GM23338 (cell line): Measurements from ENCODE around the gene RDH5. TPM values are rescaled to one million over a fixed set of nuclear protein-coding genes. Genes with fewer than 3 reads are reported as not detected.

Source experiments
- ATAC-seq: fragments of 200-7000 bp; cut with Tn5 transposase; 3 replicates; pipeline ENCODE4 v1.9.1; 2020
- DNase-seq: peaks from one replicate; pipeline ENCODE4 v3.0.0-alpha.2; 2015; ENCODE audit warnings: low spot score
- H2AFZ ChIP-seq: fragments of 200-600 bp; sonication (generic); 2 replicates; pipeline ENCODE4 v1.8.0; 2016; ENCODE audit warnings: antibody characterized with exemption, mild to moderate bottlenecking, moderate library complexity
- H3F3A ChIP-seq: fragments of 200-600 bp; sonication (generic); replicated peaks from 2 replicates; pipeline ENCODE4 v1.8.0; 2017; ENCODE audit warnings: antibody characterized with exemption, mixed run types, low read depth
- H3K27ac ChIP-seq: fragments of 200-600 bp; sonication (generic); 2 replicates; pipeline ENCODE4 v1.6.1; 2016; ENCODE audit warnings: low read depth
- H3K27me3 ChIP-seq: fragments of 200-600 bp; sonication (generic); 2 replicates; pipeline ENCODE4 v1.8.0; 2016; ENCODE audit warnings: mild to moderate bottlenecking, mixed run types, moderate library complexity; ENCODE audit not compliant: insufficient read depth
- H3K36me3 ChIP-seq: fragments of 200-600 bp; sonication (generic); 2 replicates; pipeline ENCODE4 v1.8.0; 2016; ENCODE audit warnings: mild to moderate bottlenecking; ENCODE audit not compliant: insufficient read depth
- H3K4me1 ChIP-seq: fragments of 200-600 bp; sonication (generic); 2 replicates; pipeline ENCODE4 v1.8.0; 2016; ENCODE audit warnings: mild to moderate bottlenecking, moderate library complexity; ENCODE audit not compliant: insufficient read depth
- H3K4me2 ChIP-seq: fragments of 200-600 bp; sonication (generic); 2 replicates; pipeline ENCODE4 v1.7.1; 2017; ENCODE audit warnings: mixed run types
- H3K4me3 ChIP-seq: fragments of 200-600 bp; sonication (generic); 2 replicates; pipeline ENCODE4 v1.6.1; 2016; ENCODE audit warnings: mixed run types
- H3K79me2 ChIP-seq: fragments of 200-600 bp; sonication (generic); replicated peaks from 2 replicates; pipeline ENCODE4 v1.8.0; 2017; ENCODE audit warnings: mild to moderate bottlenecking; ENCODE audit not compliant: insufficient read depth
- H3K9me2 ChIP-seq: fragments of 200-600 bp; sonication (generic); 2 replicates; pipeline ENCODE4 v1.8.0; 2017; ENCODE audit not compliant: insufficient read depth
- H4K20me1 ChIP-seq: fragments of 200-600 bp; sonication (generic); replicated peaks from 2 replicates; pipeline ENCODE4 v1.8.0; 2017; ENCODE audit warnings: mild to moderate bottlenecking; ENCODE audit not compliant: insufficient read depth
- H3K27ac Mint-ChIP-seq: 2 replicates; pipeline ENCODE4 v1.8.0; 2020; ENCODE audit warnings: inconsistent platforms, mild to moderate bottlenecking, moderate library complexity, mixed read lengths
- H3K27me3 Mint-ChIP-seq: 3 replicates; pipeline ENCODE4 v1.8.0; 2022; ENCODE audit warnings: low read depth, mild to moderate bottlenecking, moderate library complexity, mixed read lengths, inconsistent platforms; ENCODE audit not compliant: insufficient read depth, poor library complexity
- H3K36me3 Mint-ChIP-seq: 3 replicates; pipeline ENCODE4 v1.8.0; 2021; ENCODE audit warnings: low read depth, mild to moderate bottlenecking, inconsistent platforms, moderate library complexity, mixed read lengths
- H3K4me1 Mint-ChIP-seq: 3 replicates; pipeline ENCODE4 v1.8.0; 2020; ENCODE audit warnings: mild to moderate bottlenecking, inconsistent platforms, mixed read lengths
- H3K4me3 Mint-ChIP-seq: 3 replicates; pipeline ENCODE4 v1.8.0; 2021; ENCODE audit warnings: moderate library complexity, mild to moderate bottlenecking, inconsistent platforms, mixed read lengths
- H3K9me3 Mint-ChIP-seq: 3 replicates; pipeline ENCODE4 v1.8.0; 2020; ENCODE audit warnings: moderate library complexity, mild to moderate bottlenecking, inconsistent platforms, mixed read lengths
- CREB1 ChIP-seq: fragments of 250-450 bp; sonication (Bioruptor Pico); IDR thresholded peaks from 2 replicates; pipeline ENCODE4 v1.5.0; 2020; ENCODE audit warnings: low read depth, mild to moderate bottlenecking, moderate library complexity
- CTCF ChIP-seq, 2 experiments: fragments of 200-600 bp in 1 of 2; sonication (generic) in 1 of 2; conservative IDR thresholded peaks; 2 replicates each; pipeline versions ENCODE4 v1.5.1 to v1.6.1; 2016 to 2017; ENCODE audit warnings: antibody characterized with exemption in 2 of 2, low read depth in 2 of 2, mild to moderate bottlenecking in 2 of 2, moderate library complexity in 1 of 2
- ETS1 ChIP-seq: IDR thresholded peaks from 2 replicates; pipeline ENCODE4 v1.6.1; 2016; ENCODE audit warnings: antibody characterized with exemption
- EZH2phosphoT487 ChIP-seq: fragments of 200-600 bp; sonication (generic); IDR thresholded peaks from one replicate; pipeline ENCODE4 v1.8.1; 2018; ENCODE audit warnings: antibody characterized with exemption; ENCODE audit not compliant: unreplicated experiment
- JUNB ChIP-seq: IDR thresholded peaks from one replicate; pipeline ENCODE4 v1.6.1; 2016; ENCODE audit warnings: antibody characterized with exemption; ENCODE audit not compliant: unreplicated experiment
- NANOG ChIP-seq: IDR thresholded peaks from 2 replicates; pipeline ENCODE4 v1.6.1; 2016; ENCODE audit warnings: antibody characterized with exemption, borderline replicate concordance
- ZNF114 ChIP-seq: fragments of 250-450 bp; sonication (Bioruptor Pico); IDR thresholded peaks from 2 replicates; pipeline ENCODE4 v1.5.0; 2020; ENCODE audit warnings: mild to moderate bottlenecking, moderate library complexity
- polyA plus RNA-seq: library from polyadenylated mRNA; unstranded; fragments of >200 nt; fragmentation: Nextera tagmentation; extraction: Ambion mirVana; gene quantifications from 2 replicates; pipeline ENCODE4 v1.2.1, GENCODE V29; 2016
- total RNA-seq: library from RNA; depleted of rRNA; stranded (reverse); fragments of >200 nt; shearing (Covaris generic); gene quantifications from 2 replicates; pipeline ENCODE4 v1.2.3, GENCODE V29; 2014

RDH5 gene
- total and polyA plus RNA-seq, 2 experiments from 2014 or later: 3.9 to 7.5 TPM

- H3F3A ChIP-seq: peaks cover 7% of the 10 kb centered on the region; the same call in 1 of the 2 replicates
- H3K27me3 ChIP-seq: peaks cover 7% of the 10 kb centered on the region; the same call in 1 of the 2 replicates
- peak; percentile 82 to 93 for TF ChIP-seq CTCF (conservative IDR thresholded peaks at IDR 0.05; ENCODE audit: low read depth in 2 of 2)
- no peak for TF ChIP-seq NANOG
- H3K4me3 ChIP-seq: peak overlapping the region; percentile 97
- H2AFZ ChIP-seq: no peak overlapping the region
- Mint-ChIP-seq H3K9me3 (no peaks in the 10 kb centered on the region), H3K27me3 (peaks cover 20% of the 10 kb centered on the region), H3K4me3 (peak overlapping the region; percentile 88), H3K4me1 (peaks cover 38% of the 10 kb centered on the region), H3K27ac (no peak overlapping the region), H3K36me3 (peaks cover 4% of the 10 kb centered on the region; the same call in 1 of the 3 replicates)
- no peaks in the 10 kb centered on the region for H3K9me2 ChIP-seq
- H3K4me2 ChIP-seq: peak overlapping the region; percentile 98
- H3K27ac ChIP-seq: no peak overlapping the region
- H4K20me1 ChIP-seq: peaks cover 3% of the 10 kb centered on the region; the same call in 1 of the 2 replicates
- ATAC-seq (peak; percentile 56), DNase-seq (peak; percentile 87)
- H3K36me3 ChIP-seq: no peaks in the 10 kb centered on the region
- peaks cover 26% of the 10 kb centered on the region for H3K4me1 ChIP-seq
- H3K79me2 ChIP-seq: peaks cover 28% of the 10 kb centered on the region
Measured at GRCh38 chr12:55705782-55706402, 14.3 kb upstream of the RDH5 start.

GRCh38 chr12:55706568-55707218, 13.5 kb upstream of the RDH5 start:
- ATAC-seq (no peak; the same call in 2 of the 3 replicates), DNase-seq (no peak)
- peaks cover 7% of the 10 kb centered on the region; the same call in 1 of the 2 replicates for H3F3A ChIP-seq
- Mint-ChIP-seq H3K9me3 (no peaks in the 10 kb centered on the region), H3K36me3 (peaks cover 4% of the 10 kb centered on the region; the same call in 1 of the 3 replicates), H3K27ac (no peak overlapping the region), H3K4me1 (peaks cover 38% of the 10 kb centered on the region), H3K4me3 (peak overlapping the region; percentile 88), H3K27me3 (peaks cover 20% of the 10 kb centered on the region)
- H3K27me3 ChIP-seq: peaks cover 9% of the 10 kb centered on the region; the same call in 1 of the 2 replicates
- H3K4me2 ChIP-seq: peak overlapping the region; percentile 98
- H4K20me1 ChIP-seq: peaks cover 3% of the 10 kb centered on the region; the same call in 1 of the 2 replicates
- H3K36me3 ChIP-seq: no peaks in the 10 kb centered on the region
- H2AFZ ChIP-seq: peak overlapping the region; percentile 95
- no peak for TF ChIP-seq ZNF114 (CRISPR knock-in tag)
- no peak for TF ChIP-seq JUNB
- TF ChIP-seq EZH2phosphoT487: no peak
- TF ChIP-seq CREB1: no peak
- no peak for TF ChIP-seq ETS1
- H3K27ac ChIP-seq: no peak overlapping the region
- peaks cover 26% of the 10 kb centered on the region for H3K4me1 ChIP-seq
- H3K79me2 ChIP-seq: peaks cover 28% of the 10 kb centered on the region
- peak overlapping the region; percentile 97 for H3K4me3 ChIP-seq
- no peaks in the 10 kb centered on the region for H3K9me2 ChIP-seq
